GM18526 (cell line): ENCODE measurements around the gene KCNMA1.

Source experiments
- POLR2A ChIP-seq: IDR thresholded peaks from 3 replicates; pipeline ENCODE4 v1.6.1; 2011; ENCODE audit not compliant: insufficient read length; ENCODE audit errors: extremely low read depth

KCNMA1 gene

GRCh38 chr10:76942628-76943416 is 694.8 kb downstream of the KCNMA1 start:
- TF ChIP-seq POLR2A, result no peak

- TF ChIP-seq POLR2A, result no peak
These were observed 697.6 kb downstream of the KCNMA1 start for GRCh38 chr10:76939933-76940468.

- TF ChIP-seq POLR2A, result no peak
These were observed 700.4 kb downstream of the KCNMA1 start for GRCh38 chr10:76937181-76937600.

DNA sequence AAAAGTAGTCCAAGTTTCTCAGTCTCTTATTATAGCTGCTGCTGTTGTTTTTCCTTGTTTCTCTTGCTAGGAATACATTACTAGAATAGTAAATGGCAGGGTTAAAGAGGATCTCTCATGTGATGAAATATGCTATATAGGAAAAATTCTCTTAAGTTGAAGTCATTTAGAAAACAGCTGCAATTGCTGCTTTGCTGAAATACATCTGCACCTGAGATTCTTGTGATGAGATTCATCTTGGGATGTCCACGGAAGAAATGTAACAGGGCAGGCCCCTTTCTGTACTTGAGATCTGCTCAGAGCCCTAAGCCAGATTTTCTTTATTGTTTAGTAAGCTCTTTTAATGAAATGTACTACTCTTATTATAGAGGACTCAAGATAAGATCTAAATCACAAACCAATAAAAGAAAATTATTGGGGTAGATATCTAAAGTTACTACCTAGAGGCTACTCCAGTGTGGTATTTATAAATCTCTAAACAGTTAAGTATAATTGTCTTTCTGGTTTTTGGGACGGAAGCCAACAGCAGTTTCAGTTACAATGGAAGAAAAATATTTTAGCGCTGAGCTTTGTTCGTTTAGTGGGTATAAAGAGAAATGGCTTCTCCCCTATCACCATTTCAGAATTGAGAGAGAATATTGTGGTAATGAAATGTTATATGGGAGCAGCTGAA is 701.5 kb downstream of the KCNMA1 start:
- TF ChIP-seq POLR2A, result no peak

DNA sequence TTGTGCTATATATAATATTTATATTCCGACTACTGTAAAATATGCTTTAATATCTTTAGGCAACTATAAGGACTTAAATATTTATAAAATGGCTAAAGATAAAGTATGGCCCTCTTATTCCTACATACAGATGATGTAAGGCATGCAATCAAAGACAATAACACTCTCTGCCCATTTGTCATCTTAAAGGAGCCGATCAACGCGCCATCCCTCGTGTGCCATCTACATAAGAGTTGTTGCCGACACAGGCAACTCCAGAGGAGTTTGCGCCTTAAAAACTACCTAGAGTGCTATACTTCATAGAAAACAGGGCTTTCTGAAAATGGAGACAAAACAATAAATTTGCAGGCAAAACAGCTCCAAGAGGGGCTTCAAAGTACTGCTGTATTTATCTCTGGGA is 709.0 kb downstream of the KCNMA1 start:
- TF ChIP-seq POLR2A, result no peak

DNA sequence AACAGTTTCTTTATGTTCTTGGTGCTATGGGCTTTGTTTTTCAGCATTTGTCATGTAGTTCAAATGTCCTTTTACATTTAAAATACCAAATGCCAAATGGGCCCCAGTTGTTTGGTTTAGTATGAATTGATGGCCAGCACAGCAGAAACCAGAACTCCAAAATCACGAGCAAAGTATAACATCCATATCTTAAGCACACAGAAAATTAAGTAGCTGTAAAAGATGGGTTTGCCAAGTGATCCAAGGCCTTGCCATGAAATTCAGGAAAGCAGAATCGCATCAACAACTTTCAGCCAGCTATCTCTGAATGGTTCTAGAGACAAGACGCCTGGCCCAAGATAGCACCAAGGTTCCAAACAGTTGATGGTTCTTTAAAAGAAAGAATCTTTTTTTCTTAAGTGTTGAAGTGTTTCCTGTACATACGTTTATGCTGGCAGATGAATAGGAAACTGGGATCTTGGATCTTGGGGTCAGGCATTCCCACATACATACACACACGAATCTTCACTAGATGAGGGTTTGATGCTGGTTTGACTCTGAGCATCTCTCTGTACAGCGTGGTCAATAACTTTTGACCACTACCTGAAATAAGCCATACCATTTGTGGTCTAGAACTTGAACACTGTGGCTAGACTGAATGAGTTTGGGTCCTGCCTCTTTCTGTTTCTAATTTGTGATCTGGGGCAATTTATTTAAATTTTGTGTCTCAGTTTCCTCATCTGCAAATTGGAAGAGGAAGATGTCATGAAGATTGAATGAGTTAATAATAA is 711.8 kb downstream of the KCNMA1 start:
- TF ChIP-seq POLR2A, result no peak

DNA sequence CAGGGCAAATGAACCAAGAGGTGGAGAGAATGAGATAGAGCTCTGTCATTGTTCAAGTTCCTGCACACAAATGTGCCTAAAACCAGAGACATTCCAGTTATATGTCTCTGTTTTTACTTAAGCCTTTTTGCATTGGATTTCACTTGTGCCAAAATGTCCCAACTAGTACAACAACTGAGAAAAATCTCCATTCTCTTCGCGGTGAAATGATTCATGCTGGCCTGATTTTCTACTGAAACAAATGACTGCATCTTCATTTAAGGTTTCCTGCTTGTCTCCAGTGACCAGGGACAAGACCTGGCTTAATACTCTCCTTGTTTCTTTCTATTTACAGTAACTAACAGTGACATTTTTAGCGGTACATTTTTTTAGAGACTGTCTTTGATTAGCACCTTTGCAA is 714.9 kb downstream of the KCNMA1 start:
- TF ChIP-seq POLR2A, result no peak

- no peak for TF ChIP-seq POLR2A
These were observed 716.1 kb downstream of the KCNMA1 start for GRCh38 chr10:76921383-76922010.

- no peak for TF ChIP-seq POLR2A
These were observed 717.0 kb downstream of the KCNMA1 start for GRCh38 chr10:76920581-76920980.

GRCh38 chr10:76918106-76918505 is 719.5 kb downstream of the KCNMA1 start:
- TF ChIP-seq POLR2A, result no peak

GRCh38 chr10:76917071-76917470 is 720.5 kb downstream of the KCNMA1 start:
- no peak for TF ChIP-seq POLR2A

- TF ChIP-seq POLR2A, result no peak
These were observed 721.1 kb downstream of the KCNMA1 start for GRCh38 chr10:76916536-76916935.

GRCh38 chr10:76915316-76915715 is 722.3 kb downstream of the KCNMA1 start:
- no peak for TF ChIP-seq POLR2A

DNA sequence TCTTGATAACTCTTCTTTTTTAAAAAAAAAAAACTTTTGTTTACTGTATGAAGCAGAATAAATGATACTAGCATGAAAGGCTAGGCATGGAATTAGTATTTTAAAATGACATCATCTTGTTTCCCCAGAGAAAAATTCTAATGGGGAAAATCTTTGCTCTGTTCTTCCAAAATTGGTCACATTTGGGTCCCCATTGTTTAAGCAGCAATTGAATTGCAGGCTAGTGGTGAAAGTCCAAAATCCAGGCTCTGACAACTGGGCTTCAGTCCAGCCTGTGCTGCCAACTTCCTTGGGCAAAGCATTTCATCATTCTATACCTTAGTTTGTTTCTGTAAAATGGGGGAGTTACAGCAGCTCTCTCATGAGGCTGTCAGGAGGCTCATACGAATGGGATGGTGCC is 726.4 kb downstream of the KCNMA1 start:
- TF ChIP-seq POLR2A, result no peak
